ENCODE data around the gene FAM193A.
"Not testable (repeated sequence)": the region's sequence is repeated elsewhere in the genome, so short reads cannot be mapped to it uniquely, and the experiment has no call there.

Gene FAM193A

DNA sequence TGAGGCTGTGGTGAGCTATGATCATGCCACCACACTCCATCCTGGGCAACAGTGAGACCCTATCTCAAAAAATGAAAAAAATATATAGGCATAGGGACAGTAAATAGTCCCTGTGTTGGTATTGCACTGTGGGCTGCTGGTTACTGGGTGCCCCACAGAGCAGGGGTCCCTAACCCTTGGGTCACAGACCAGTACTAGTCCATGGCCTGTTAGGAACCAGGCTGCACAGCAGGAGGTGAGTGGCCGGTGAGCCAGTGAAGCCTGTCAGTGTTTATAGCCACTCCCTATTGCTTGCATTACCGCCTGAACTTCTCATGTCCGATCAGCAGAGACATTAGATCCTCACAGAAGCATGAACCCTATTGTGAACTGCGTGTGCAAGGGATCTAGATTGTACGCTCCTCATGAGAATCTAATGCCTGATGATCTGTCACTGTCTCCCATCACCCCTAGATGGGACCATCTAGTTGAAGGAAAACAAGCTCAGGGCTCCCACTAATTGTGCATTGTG is 113.2 kb downstream of the FAM193A start:
- no peak for DNase-seq (ENCODE audit: low read depth in 2 of 2)

- DNase-seq (ENCODE audit: low read depth in 2 of 2) = no peak
Measured at GRCh38 chr4:2650276-2650675, 113.8 kb downstream of the FAM193A start.

- no peak for DNase-seq (ENCODE audit: low read depth in 2 of 2)
Measured at GRCh38 chr4:2651546-2651945, 115.1 kb downstream of the FAM193A start.

- no peak for DNase-seq (ENCODE audit: low read depth in 2 of 2)
Measured at GRCh38 chr4:2651998-2652397, 115.6 kb downstream of the FAM193A start.

- no peak for DNase-seq (ENCODE audit: low read depth in 2 of 2)
Measured at GRCh38 chr4:2652415-2653160, 116.1 kb downstream of the FAM193A start.

DNA sequence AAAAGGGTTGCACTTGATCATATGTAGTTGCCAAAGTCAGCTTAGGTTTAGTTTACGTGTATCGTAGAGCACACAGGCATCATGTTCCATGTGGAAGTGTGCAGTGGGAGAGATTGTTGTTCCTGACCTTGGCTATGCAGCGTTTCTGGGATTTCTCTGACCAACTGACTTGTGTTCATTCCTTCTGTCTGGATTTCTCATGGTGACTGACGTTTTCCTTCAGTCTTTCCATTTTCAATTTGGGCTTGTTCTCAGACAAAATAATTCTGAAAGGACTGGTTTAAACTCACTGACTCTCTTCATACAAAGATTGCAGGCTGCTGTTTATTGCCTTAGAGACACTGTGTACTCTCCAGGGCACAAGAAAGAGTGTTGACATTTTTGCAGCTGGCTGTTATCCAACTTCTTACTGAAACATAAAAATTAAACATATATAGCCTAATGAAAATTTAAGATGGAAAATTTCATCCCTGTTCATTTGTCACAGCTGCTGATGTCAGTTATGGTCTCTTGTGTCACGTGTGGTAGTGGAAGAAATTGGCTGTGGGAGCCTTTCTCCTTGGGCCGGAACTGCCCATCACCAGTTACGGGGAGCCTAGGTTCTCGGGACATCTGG is 124.3 kb downstream of the FAM193A start:
- DNase-seq (ENCODE audit: low read depth in 2 of 2) = no peak

DNA sequence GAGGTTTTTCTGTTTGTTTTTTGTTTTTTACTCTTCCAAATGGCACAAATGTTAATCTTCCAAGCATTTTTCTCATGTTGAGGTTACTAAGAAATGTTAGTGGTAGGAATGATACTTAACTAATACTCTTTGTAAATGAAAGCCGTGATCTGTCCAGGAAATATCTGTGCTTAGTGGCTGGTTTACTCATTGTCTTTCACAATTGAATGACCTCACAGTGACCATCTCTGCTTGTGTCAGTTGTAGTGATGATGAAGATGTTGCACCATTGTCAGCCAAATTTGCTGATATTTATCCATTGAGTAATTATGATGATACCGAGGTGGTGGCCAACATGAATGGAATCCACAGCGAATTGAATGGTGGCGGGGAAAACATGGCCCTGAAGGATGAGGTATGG is 126.2 kb downstream of the FAM193A start:
- DNase-seq (ENCODE audit: low read depth in 2 of 2) = no peak

- no peak for DNase-seq (ENCODE audit: low read depth in 2 of 2)
Measured at GRCh38 chr4:2663275-2663674, 126.8 kb downstream of the FAM193A start.

DNA sequence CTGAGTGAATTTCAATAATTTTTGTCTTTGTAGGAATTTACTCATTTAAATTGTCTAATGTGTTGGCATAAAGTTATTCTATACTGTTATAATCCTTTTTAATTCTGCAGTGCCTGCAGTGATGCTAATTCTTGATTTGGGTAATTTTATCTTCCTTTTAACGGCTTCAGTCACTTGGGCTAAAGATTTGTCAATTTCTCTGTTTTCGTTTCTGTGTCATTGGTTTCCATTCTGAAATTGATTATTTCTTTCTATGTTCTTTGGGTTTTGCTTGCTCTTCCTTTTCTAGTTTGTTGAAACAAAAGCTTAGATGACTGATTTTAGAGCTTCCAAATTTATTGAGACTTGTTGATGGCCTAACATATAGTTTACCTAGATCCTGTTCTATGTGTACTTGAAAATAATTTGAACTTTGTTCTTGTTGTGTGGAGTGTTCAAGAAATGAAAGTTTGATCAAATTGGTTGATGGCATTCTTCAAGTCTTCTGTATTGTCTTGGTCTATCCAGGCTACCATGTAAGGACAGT is 130.3 kb downstream of the FAM193A start:
- DNase-seq (ENCODE audit: low read depth in 2 of 2) = no peak

GRCh38 chr4:2667428-2667827 is 131.0 kb downstream of the FAM193A start:
- DNase-seq (ENCODE audit: low read depth in 2 of 2) = no peak

DNA sequence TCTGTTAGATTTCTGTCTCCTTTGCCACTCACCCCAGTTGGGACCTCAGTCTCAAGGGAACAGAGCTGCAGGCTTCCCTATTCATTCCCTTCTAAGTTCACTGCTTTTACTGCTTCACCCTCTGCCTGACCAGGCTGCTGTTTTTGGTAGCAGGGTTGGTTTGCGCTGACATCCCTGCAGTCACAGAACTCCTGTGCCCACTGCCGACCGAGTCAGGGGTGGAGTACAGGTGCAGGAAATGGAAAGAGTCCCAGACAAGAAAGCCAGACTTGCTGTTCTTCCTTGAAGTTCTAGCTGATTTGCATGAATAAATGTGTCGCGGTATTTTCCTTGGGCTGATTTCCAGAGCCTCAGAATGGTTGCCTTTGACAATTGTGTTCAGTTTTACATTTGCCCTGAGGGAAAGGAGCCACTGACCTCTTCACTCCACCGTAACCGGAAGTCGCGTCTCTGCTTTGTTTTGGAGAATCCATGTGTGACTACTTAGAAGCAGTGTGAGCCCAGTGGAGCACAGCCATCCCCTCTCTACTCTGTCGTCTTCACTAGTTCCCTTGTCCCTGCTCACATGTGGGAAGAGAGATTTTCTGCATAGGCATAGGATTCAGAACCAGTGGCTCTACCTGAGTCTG is 134.9 kb downstream of the FAM193A start:
- no peak for DNase-seq (ENCODE audit: low read depth in 2 of 2)

DNA sequence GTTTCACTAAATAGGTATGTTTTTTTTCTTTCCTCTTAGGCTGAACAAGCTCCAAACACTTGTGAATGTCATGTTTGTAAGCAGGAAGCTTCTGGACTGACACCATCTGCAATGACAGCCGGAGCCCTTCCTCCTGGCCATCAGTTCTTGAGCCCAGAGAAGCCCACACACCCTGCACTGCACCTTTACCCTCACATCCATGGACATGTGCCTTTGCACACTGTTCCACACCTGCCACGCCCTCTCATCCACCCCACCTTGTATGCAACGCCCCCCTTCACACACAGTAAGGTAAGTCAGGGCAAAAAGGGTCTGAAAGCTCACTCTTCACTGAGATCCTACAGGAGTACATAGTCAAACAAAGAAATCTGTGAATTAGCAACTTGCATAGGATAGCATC is 135.6 kb downstream of the FAM193A start:
- no peak for DNase-seq (ENCODE audit: low read depth in 2 of 2)

GRCh38 chr4:2672700-2673099 is 136.3 kb downstream of the FAM193A start:
- no peak for DNase-seq (ENCODE audit: low read depth in 2 of 2)

GRCh38 chr4:2673157-2673556 is 136.7 kb downstream of the FAM193A start:
- DNase-seq (ENCODE audit: low read depth in 2 of 2) = no peak

DNA sequence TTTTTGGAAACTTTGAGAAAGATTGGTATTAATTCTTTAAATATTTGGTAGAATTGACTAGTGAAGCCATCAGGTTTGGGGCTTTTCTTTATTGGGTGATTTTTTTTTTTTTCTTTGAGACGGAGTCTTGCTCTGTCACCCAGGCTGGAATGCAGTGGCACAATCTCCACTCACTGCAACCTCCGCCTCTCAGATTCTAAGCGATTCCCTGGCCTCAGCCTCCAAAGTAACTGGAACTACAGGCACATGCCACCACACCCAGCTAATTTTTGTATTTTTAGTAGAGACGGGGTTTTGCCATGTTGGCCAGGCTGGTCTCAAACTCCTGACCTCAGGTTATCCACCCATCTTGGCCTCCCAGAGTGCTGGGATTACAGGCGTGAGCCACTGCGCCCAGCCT is 143.3 kb downstream of the FAM193A start:
- DNase-seq (ENCODE audit: low read depth in 2 of 2) = not testable (repeated sequence)

DNA sequence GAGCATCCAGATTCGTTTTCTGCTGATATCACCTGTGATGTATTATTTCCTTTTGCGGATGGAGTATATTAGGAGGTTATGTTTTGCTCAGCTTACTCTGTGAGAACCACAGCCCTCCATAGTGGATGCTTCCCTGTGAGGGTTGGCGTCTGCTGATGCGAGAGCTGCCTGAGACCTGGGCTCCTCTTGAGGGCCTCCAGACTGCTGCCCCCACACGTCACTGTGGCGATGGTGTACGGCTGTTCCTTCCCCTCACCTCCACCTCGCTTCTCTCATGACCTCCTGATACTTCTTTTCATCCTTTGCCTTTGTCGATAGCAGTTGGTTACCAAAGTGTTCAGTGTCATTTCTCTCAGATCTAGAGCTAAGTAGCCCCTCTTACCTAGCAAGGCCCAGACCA is 148.0 kb downstream of the FAM193A start:
- no peak for DNase-seq (ENCODE audit: low read depth in 2 of 2)

GRCh38 chr4:2685541-2685940 is 149.1 kb downstream of the FAM193A start:
- DNase-seq (ENCODE audit: low read depth in 2 of 2) = no peak

DNA sequence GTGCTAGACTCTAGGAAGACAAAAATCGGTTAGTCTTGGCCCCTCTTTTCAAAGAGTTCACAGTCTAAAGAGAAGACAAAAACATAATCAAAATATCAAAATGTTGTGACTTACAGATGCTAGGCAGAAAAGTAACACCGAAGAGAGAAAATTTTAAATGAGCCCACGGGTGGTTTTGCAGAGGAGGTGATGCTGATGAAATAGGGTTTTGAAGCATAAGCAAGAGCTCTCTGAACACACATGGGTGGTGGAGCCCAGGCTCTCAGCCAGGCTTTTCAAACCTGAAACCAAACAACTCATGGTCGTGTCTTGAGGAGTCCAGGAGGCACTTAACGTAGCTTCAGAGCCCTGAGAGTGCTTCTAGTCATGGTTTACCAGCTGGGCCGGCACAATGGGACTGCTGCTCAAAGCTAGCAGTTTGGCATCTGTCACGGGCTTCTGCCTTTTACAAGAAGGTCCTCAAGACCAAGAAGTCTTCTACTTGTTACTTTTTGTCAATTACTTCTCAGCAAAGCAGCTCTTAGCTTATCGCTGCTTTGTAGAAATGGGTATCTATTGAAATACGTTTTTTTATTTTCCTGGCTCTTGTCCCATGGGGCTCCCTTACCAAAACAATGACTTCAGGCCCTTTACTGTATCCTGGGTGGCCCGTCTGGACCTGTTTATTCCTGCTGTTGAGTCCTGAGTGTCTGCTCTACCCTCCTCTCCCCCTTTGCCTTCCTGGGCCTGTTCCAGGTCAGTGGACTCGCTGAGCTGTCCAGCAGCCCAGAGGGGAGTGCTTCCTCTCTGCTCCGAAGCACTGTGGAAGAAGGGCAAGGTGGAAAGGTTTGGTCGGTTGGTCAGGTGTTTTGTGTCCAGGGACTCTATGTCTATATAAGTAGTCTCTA is 150.2 kb downstream of the FAM193A start:
- DNase-seq (ENCODE audit: low read depth in 2 of 2) = no peak

- DNase-seq (ENCODE audit: low read depth in 2 of 2) = no peak
Measured at GRCh38 chr4:2688281-2688680, 151.8 kb downstream of the FAM193A start.

GRCh38 chr4:2688697-2689096 is 152.2 kb downstream of the FAM193A start:
- no peak for DNase-seq (ENCODE audit: low read depth in 2 of 2)

DNA sequence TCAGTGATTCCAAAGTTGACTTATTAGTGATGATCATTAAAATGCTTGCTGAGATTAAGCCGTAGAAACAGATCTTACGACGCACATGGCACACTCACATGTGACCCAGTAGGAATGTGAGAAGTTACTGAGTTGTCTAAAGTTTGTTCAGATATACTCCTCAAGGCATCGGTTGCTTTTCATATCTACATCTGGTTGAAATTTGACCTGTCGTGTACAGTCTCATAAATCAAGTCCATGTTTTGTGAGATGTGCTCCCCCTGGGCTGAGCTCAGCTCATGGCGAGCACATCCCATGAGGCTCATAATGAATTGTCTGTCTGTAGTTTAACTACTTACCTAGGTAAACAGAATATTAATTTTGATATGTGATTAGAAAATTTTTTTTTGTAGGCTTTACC is 152.7 kb downstream of the FAM193A start:
- DNase-seq (ENCODE audit: low read depth in 2 of 2) = no peak
